GM21423 (cell line): ENCODE measurements around the gene CIT.
A peak's percentile ranks its signal among the peaks of the same experiment; 100 is the strongest.

ENCODE experiments used
- ATAC-seq: cut with Tn5 transposase; IDR thresholded peaks from one replicate; pipeline ENCODE4 v1.9.1; 2021; ENCODE audit warnings: mild to moderate bottlenecking, moderate library complexity; ENCODE audit not compliant: unreplicated experiment

Gene CIT

DNA sequence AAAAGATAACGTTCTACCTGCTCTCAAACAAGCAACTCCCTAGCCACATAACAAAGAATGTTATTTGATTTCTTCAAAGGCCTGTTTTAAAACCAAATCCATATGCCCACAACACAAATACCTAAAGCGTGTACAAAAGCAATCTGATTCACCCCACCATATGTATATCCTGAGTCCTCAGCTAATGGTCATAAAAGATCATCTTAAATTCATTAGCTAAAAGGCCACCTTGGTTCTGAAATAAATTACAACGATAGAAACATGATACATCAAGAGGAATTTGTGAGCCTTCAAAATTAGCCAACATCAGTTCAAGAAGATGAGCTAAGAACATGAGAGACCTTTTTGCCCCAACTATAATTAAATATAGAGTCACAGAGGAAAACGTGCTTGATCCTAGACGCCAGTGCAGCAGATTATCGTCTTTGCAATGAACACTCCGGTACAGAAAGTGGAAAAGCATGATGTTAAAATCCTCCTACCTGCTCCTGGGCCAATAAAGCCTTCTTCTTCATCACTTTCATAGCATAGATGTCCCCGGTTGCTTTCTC lies 20.0 kb downstream of the CIT start:
- no peak for ATAC-seq

DNA sequence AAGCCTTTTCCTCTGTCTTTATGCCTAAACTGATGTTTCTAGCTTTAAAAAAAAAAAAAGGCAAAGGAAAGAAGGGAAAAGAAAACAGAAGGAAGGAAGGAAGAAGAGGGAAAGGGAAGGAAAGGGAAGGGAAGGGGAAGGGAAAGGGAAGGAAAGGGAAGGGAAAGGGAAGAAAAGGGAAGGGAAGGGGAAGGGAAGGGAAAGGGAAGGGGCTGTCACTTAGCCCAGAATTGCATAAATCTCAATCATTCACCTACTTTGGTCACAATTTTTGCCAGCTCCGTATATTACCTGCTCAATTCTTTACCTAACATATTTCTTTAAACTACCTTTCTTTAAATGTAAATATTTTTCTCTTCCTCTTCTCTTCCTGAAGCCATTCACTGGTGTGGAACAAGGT lies 26.8 kb downstream of the CIT start:
- ATAC-seq, result no peak

GRCh38 chr12:119843100-119843499 lies 34.0 kb downstream of the CIT start:
- ATAC-seq, result no peak

DNA sequence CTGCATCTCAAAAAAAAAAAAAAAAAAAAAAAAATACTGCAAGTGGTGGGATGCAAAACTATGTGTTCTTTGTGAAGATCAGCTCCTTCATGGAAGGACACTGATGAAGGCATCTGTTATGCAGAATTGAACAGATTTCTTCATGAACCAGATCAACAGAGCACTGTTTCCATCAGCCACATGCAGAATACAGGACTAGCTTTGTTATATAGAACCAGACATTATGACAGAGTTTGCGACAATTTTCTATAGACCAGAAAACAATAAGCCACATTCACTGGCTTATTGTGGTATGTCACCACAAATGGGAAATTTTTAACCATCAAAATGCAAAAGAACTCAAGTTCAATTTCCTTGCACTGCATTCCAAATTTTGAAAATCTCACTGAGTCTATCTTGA lies 34.7 kb downstream of the CIT start:
- ATAC-seq, result no peak

- ATAC-seq, result no peak
These were observed 35.5 kb downstream of the CIT start for GRCh38 chr12:119841433-119842210.

DNA sequence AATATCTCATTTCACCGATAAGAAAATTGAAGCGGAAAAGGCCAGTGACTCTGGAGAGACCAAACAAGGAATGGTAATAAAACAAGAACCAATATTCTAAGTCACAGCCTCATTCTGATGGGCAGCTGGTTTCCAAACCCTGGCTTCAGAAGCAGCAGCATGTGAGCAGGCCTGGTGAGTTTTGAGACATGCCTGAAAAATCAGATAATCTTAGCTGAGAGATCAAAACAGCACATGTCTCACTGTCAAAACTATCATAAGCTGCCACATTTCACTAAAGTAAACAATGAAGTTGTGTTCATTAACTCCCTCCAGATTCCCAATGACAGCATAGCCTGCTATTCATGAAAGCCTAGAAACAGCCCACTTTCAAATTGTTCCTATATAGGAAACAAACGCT lies 36.5 kb downstream of the CIT start:
- no peak for ATAC-seq

DNA sequence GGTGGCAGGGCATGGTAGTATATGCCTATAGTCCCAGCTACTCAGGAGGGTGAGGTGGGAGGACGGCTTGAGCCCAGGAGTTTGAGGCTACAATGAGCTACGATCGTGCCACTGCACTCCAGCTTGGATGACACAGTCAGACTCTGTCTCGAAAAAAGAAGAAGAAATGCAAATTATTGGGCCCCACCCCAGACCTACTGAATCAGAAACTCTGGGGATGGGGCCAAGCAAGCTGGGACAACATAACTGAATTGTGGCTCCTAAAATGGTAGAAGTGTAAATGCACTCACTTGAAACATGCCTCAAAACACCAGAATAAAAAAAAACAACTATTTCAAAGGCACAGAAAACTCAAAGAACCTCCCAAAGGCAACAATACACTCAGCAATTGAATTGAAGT lies 37.0 kb downstream of the CIT start:
- ATAC-seq, result no peak

DNA sequence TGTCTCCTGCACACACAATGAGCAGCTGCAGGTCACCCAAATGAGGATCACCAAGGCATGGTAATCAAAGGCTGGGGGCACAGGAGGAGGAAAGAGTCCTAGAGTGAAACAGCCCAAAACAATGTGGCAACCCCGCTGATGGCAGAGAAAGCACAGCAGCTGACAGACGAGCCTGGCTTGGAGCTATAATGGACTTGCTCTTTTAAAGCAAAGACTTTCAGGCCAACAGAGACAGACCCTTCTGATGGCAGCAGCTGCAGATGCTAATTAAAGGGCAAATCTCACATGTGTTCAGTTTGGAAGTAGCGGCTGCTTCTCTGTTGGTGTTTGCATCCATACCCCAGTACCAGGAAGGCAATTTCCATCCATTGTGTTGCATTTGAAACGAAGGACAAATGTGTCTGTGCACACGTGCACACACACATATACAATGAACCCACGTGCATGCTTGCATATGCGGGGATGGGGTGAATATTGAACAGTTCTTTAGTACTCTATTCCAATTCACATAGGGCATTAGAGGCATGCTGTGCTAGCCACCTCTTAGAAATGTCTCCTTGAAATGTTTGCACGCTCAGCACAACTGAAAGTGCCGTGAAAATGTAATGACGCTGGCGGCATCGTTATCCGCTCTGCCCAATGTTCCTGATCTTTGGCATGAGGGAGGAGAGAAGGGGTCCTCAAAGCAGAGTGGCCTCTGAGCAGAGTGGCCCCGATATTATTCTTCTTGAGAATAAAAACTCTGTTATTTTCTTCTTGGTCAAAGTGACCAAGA lies 38.1 kb downstream of the CIT start:
- no peak for ATAC-seq

GRCh38 chr12:119836781-119837180 lies 40.3 kb downstream of the CIT start:
- ATAC-seq, result no peak

- no peak for ATAC-seq
These were observed 42.1 kb downstream of the CIT start for GRCh38 chr12:119835068-119835467.

DNA sequence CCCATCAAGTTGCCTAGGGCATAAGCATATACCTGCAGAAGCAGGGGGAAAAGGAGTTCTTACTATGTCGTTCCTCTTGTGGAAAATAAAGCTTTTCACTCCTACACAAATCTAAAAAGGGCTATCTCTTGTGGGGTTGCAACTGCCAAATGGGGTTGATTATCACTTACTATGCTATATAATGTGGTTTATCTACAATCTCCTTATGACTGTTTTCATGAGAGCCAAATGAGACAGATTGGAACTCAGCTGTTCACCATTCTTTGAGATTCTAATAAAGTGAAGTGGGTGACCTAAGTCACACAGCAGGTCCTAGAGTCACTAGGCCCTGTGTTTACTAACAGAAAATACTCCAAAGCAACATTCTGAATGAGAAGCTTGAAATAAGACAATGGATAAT lies 47.7 kb downstream of the CIT start:
- ATAC-seq, result no peak

GRCh38 chr12:119828300-119828699 lies 48.8 kb downstream of the CIT start:
- no peak for ATAC-seq

- ATAC-seq, result no peak
These were observed 49.4 kb downstream of the CIT start for GRCh38 chr12:119827760-119828159.

- ATAC-seq, result no peak
These were observed 50.3 kb downstream of the CIT start for GRCh38 chr12:119826661-119827445.

DNA sequence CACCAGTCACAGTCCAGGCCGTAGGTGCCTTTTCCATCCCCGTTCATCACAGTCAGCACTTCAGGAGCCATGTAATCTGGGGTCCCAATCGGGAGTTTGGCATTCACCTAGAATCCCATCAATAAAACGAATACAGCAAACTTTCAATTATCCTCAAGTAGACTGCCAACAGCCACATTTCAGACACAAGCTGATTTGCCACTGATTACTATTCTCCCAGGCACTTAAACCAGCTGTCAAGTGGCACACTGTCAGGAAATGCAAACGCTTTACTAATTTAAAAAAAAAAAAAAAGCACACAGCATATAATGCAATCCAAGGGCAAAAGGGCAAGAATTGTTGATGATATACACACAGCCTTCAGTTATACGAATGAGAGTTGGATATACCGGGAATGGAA lies 51.9 kb downstream of the CIT start:
- ATAC-seq, result no peak

GRCh38 chr12:119822046-119822445 lies 55.1 kb downstream of the CIT start:
- ATAC-seq, result no peak

- no peak for ATAC-seq
These were observed 57.8 kb downstream of the CIT start for GRCh38 chr12:119819322-119819721.

GRCh38 chr12:119817546-119818343 lies 59.4 kb downstream of the CIT start:
- no peak for ATAC-seq

DNA sequence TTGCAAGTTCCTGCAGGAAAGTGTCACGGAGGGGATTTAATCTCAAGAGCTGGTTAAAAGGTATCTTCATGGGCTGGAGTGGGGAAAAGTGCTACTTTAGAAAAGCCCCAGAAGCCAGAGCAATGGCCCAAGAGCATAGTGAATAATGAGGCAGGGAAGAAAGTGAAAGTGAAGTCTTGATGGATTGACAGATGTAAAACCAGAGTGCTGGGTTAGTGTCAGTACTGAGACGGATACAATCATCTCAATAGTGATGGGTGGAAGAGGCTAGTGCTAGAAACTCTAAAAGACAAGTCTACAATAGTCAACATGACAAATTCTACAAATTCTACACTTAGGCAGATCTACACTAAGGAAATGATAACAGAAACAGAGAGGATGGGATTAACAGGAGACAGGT lies 68.1 kb downstream of the CIT start:
- ATAC-seq, result peak; percentile 55

- ATAC-seq, result no peak
These were observed 68.7 kb downstream of the CIT start for GRCh38 chr12:119808441-119808840.

DNA sequence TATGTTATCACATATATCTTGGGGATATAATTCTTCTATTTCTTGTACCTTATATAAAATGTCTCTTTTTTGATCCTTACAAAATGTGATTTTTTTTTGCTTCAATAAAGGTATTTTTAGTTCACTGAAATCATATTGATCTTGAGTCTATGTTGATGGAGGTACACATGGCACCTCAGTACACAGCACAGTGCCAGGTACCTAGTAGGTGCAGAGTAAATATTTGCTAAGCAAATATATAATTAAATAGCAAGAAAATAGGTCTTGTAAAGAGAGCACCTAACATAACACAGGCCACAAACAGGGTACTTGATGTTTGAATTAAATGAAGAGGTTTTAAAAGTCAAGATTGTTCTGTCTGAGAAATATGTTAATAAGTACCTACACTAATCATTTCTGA lies 69.7 kb downstream of the CIT start:
- no peak for ATAC-seq
